Mesodermal cell (in vitro differentiated cells): ENCODE results near the gene GRAMD2B.
"Not testable (repeated sequence)": the region's sequence is repeated elsewhere in the genome, so short reads cannot be mapped to it uniquely, and the experiment has no call there.

Experiments used
- H3K27ac ChIP-seq: 2 replicates; pipeline ENCODE4 v1.7.0; 2013; ENCODE audit warnings: mild to moderate bottlenecking, low read depth, low read length, moderate library complexity; ENCODE audit not compliant: severe bottlenecking
- H3K36me3 ChIP-seq: 2 replicates; pipeline ENCODE4 v1.7.1; 2013; ENCODE audit warnings: mild to moderate bottlenecking, low read length, moderate library complexity; ENCODE audit not compliant: control insufficient read depth, insufficient read depth
- H3K4me1 ChIP-seq: one replicate; pipeline ENCODE4 v1.7.1; 2013; ENCODE audit warnings: mild to moderate bottlenecking, low read length; ENCODE audit not compliant: insufficient read depth, control insufficient read depth, poor library complexity, severe bottlenecking
- H3K4me3 ChIP-seq: 2 replicates; pipeline ENCODE4 v1.7.0; 2013; ENCODE audit warnings: low read length, control low read depth, mild to moderate bottlenecking; ENCODE audit not compliant: insufficient read depth, poor library complexity, severe bottlenecking; ENCODE audit errors: extremely low read depth
- H3K9me3 ChIP-seq: 2 replicates; pipeline ENCODE4 v1.7.1; 2013; ENCODE audit warnings: mild to moderate bottlenecking, low read length, moderate library complexity; ENCODE audit not compliant: control insufficient read depth
- WGBS, 2 experiments: methylation state at CpG; one replicate each; pipeline ENCODE4 v1.1.5; 2013; ENCODE audit warnings: missing lambda C conversion rate in 2 of 2; ENCODE audit not compliant: insufficient coverage in 2 of 2; 5-methylcytosine and 5-hydroxymethylcytosine counted together

Gene GRAMD2B

GRCh38 chr5:126462239-126463014 is 39.2 kb downstream of the GRAMD2B start:
- 64 to 85% methylated on average over 4 of the region's 8 CpGs for WGBS, 2 experiments
- Histone ChIP-seq H3K27ac (no peak overlapping the region), H3K9me3 (no peaks in the 10 kb centered on the region), H3K4me1 (no peaks in the 10 kb centered on the region), H3K4me3 (no peak overlapping the region), H3K36me3 (no peaks in the 10 kb centered on the region)

- no peaks in the 10 kb centered on the region for H3K4me1 ChIP-seq
- 100% methylated on average over 1 to 2 of the region's 2 CpGs for WGBS, 2 experiments
- H3K36me3 ChIP-seq, result no peaks in the 10 kb centered on the region
- H3K9me3 ChIP-seq, result no peaks in the 10 kb centered on the region
- H3K4me3 ChIP-seq, result no peak overlapping the region
- H3K27ac ChIP-seq, result no peak overlapping the region
Measured at GRCh38 chr5:126464016-126464415, 40.8 kb downstream of the GRAMD2B start.

GRCh38 chr5:126464959-126465358 is 41.8 kb downstream of the GRAMD2B start:
- no peak overlapping the region for H3K27ac ChIP-seq
- no peaks in the 10 kb centered on the region for H3K9me3 ChIP-seq
- H3K36me3 ChIP-seq, result no peaks in the 10 kb centered on the region
- 58 to 64% methylated on average over 4 to 6 of the region's 7 CpGs for WGBS, 2 experiments
- H3K4me1 ChIP-seq, result no peaks in the 10 kb centered on the region
- H3K4me3 ChIP-seq, result no peak overlapping the region

- 100% methylated on average over 1 of the region's 3 CpGs; no CpG with 5 or more reads in 1 of the 2 experiments for WGBS, 2 experiments
- Histone ChIP-seq H3K36me3 (no peaks in the 10 kb centered on the region), H3K4me3 (no peak overlapping the region), H3K9me3 (no peaks in the 10 kb centered on the region), H3K27ac (no peak overlapping the region), H3K4me1 (peaks cover 10% of the 10 kb centered on the region)
Measured at GRCh38 chr5:126468091-126468490, 44.9 kb downstream of the GRAMD2B start.

- 80% methylated on average over 4 of the region's 6 CpGs; no CpG with 5 or more reads in 1 of the 2 experiments for WGBS, 2 experiments
- Histone ChIP-seq H3K4me1 (peaks cover 10% of the 10 kb centered on the region), H3K4me3 (no peak overlapping the region), H3K36me3 (no peaks in the 10 kb centered on the region), H3K9me3 (no peaks in the 10 kb centered on the region), H3K27ac (no peak overlapping the region)
Measured at GRCh38 chr5:126469536-126470316, 46.5 kb downstream of the GRAMD2B start.

GRCh38 chr5:126470529-126470928 is 47.3 kb downstream of the GRAMD2B start:
- WGBS, 2 experiments, result 98% methylated on average over 4 to 5 of the region's 6 CpGs
- H3K36me3 ChIP-seq, H3K4me1 ChIP-seq, H3K9me3 ChIP-seq, H3K27ac ChIP-seq, H3K4me3 ChIP-seq: not testable (repeated sequence)

- H3K27ac ChIP-seq, result no peak overlapping the region
- H3K9me3 ChIP-seq, result no peaks in the 10 kb centered on the region
- H3K4me3 ChIP-seq, result no peak overlapping the region
- WGBS, 2 experiments, result 86% methylated on average over 1 of the region's 3 CpGs; no CpG with 5 or more reads in 1 of the 2 experiments
- H3K36me3 ChIP-seq, result no peaks in the 10 kb centered on the region
- peaks cover 10% of the 10 kb centered on the region for H3K4me1 ChIP-seq
Measured at GRCh38 chr5:126471247-126471646, 48.0 kb downstream of the GRAMD2B start.

- WGBS, 2 experiments, result 71 to 89% methylated on average over 1 to 3 of the region's 3 CpGs
- H3K9me3 ChIP-seq, result no peaks in the 10 kb centered on the region
- no peaks in the 10 kb centered on the region for H3K36me3 ChIP-seq
- H3K4me1 ChIP-seq, result peaks cover 10% of the 10 kb centered on the region
- H3K4me3 ChIP-seq, result no peak overlapping the region
- H3K27ac ChIP-seq, result no peak overlapping the region
Measured at GRCh38 chr5:126471875-126472537, 48.8 kb downstream of the GRAMD2B start.

- 94 to 100% methylated on average over 1 to 2 of the region's 2 CpGs for WGBS, 2 experiments
- no peak overlapping the region for H3K27ac ChIP-seq
- H3K9me3 ChIP-seq, result no peaks in the 10 kb centered on the region
- peaks cover 10% of the 10 kb centered on the region for H3K4me1 ChIP-seq
- H3K4me3 ChIP-seq, result no peak overlapping the region
- H3K36me3 ChIP-seq, result no peaks in the 10 kb centered on the region
Measured at GRCh38 chr5:126472538-126472889, 49.3 kb downstream of the GRAMD2B start.

GRCh38 chr5:126477294-126478117 is 54.3 kb downstream of the GRAMD2B start:
- Histone ChIP-seq H3K4me3 (no peak overlapping the region), H3K9me3 (no peaks in the 10 kb centered on the region), H3K4me1 (peaks cover 3% of the 10 kb centered on the region), H3K36me3 (no peaks in the 10 kb centered on the region), H3K27ac (no peak overlapping the region)
- 68 to 94% methylated on average over 2 to 3 of the region's 5 CpGs for WGBS, 2 experiments
